K562 (cell line): ENCODE measurements around the gene KRTAP19-8. TPM values are rescaled to one million over a fixed set of nuclear protein-coding genes. Genes with fewer than 3 reads are reported as not detected.

Experiments
- ATAC-seq: fragments of 200-7000 bp; cut with Tn5 transposase; 3 replicates; pipeline ENCODE4 v1.9.1; 2020; ENCODE audit warnings: moderate library complexity
- BruUV-seq: library from RNA; stranded (reverse); fragments of 400-500 nt; replicated peaks from 2 replicates; lab custom pipeline; 2021; lab: Mats Ljungman, UMichigan
- CTCF ChIA-PET: fragments of 300-600 bp; formaldehyde crosslinking; extraction: SDS; loops from one replicate; lab custom pipeline; 2021; ENCODE audit warnings: low intra/inter-chr PET ratio; lab: Yijun Ruan, JAX
- POLR2A ChIA-PET: fragments of 300-600, 350-650 bp; sonication (Branson Sonifier 250); formaldehyde crosslinking; extraction: SDS; loops from one replicate; lab custom pipeline; 2021; ENCODE audit warnings: antibody characterized with exemption, inconsistent platforms; lab: Yijun Ruan, JAX
- DNase-seq, 4 experiments: peaks; one replicate each; pipeline versions ENCODE4 v3.0.0 to v3.0.0-alpha.2; 2011 to 2018; ENCODE audit warnings: low spot score in 3 of 4, mixed read lengths in 3 of 4; ENCODE audit errors: extremely low read depth in 1 of 4
- FAIRE-seq: peaks from 2 replicates; lab custom pipeline; 2011; peaks lifted over from hg19 to GRCh38; lab: Jason Lieb, UNC
- H2AFZ ChIP-seq: 2 replicates; pipeline ENCODE4 v1.6.0; 2011; ENCODE audit warnings: low read depth, low read length, control low read depth, inconsistent platforms
- H3K27ac ChIP-seq: fragments of 200-600 bp; 3 replicates; pipeline ENCODE4 v1.8.0; 2011; ENCODE audit warnings: low read depth, mild to moderate bottlenecking, control low read depth, inconsistent platforms, low read length, moderate library complexity, mixed read lengths; ENCODE audit errors: extremely low read depth
- H3K27me3 ChIP-seq, 2 experiments: fragments of 300-600 bp in 1 of 2; 2 replicates in 1 of 2; 3 replicates in 1 of 2; pipeline versions ENCODE4 v1.6.0 to v1.8.0; 2011; ENCODE audit warnings: inconsistent platforms in 2 of 2, low read length in 2 of 2, mild to moderate bottlenecking in 1 of 2, mixed read lengths in 1 of 2, moderate library complexity in 1 of 2; ENCODE audit not compliant: control insufficient read depth in 2 of 2, insufficient read depth in 2 of 2
- H3K36me3 ChIP-seq: fragments of 300-600 bp; 3 replicates; pipeline ENCODE4 v1.8.0; 2011; ENCODE audit warnings: mild to moderate bottlenecking, low read length, inconsistent platforms; ENCODE audit not compliant: control insufficient read depth, insufficient read depth
- H3K4me1 ChIP-seq, 2 experiments: fragments of 200-600 bp in 1 of 2; replicated peaks in 1 of 2; 2 replicates in 1 of 2; 3 replicates in 1 of 2; pipeline versions ENCODE4 v1.5.1 to v1.8.0; 2011; ENCODE audit warnings: inconsistent platforms in 2 of 2, low read length in 2 of 2, mild to moderate bottlenecking in 1 of 2, mixed read lengths in 1 of 2, moderate library complexity in 1 of 2; ENCODE audit not compliant: control insufficient read depth in 2 of 2, insufficient read depth in 2 of 2
- H3K4me2 ChIP-seq: 2 replicates; pipeline ENCODE4 v1.6.1; 2011; ENCODE audit warnings: low read length, control low read depth, inconsistent platforms, mixed read lengths; ENCODE audit not compliant: insufficient read depth
- H3K4me3 ChIP-seq: fragments of 200-600 bp; sonication (generic), shearing (Covaris generic); 2 replicates; pipeline ENCODE4 v1.5.1; 2016; ENCODE audit warnings: control low read depth, inconsistent platforms
- H3K79me2 ChIP-seq: fragments of 200-600 bp; 3 replicates; pipeline ENCODE4 v1.8.0; 2011; ENCODE audit warnings: low read length, inconsistent platforms; ENCODE audit not compliant: control insufficient read depth, insufficient read depth
- H3K9ac ChIP-seq, 2 experiments: 2 replicates each; pipeline versions ENCODE4 v1.6.0 to v1.6.1; 2011; ENCODE audit warnings: low read depth in 2 of 2, low read length in 2 of 2, control low read depth in 1 of 2, inconsistent platforms in 1 of 2, mild to moderate bottlenecking in 1 of 2, mixed read lengths in 1 of 2; ENCODE audit not compliant: insufficient read depth in 1 of 2
- H3K9me1 ChIP-seq: one replicate; pipeline ENCODE4 v1.6.0; 2011; ENCODE audit warnings: inconsistent platforms, mild to moderate bottlenecking, low read length, moderate library complexity; ENCODE audit not compliant: control insufficient read depth, insufficient read depth
- H3K9me3 ChIP-seq: replicated peaks from 2 replicates; pipeline ENCODE4 v1.5.1; 2011; ENCODE audit warnings: low read depth, low read length, inconsistent platforms; ENCODE audit not compliant: control insufficient read depth, insufficient read depth
- H4K20me1 ChIP-seq: replicated peaks from 2 replicates; pipeline ENCODE4 v1.6.1; 2011; ENCODE audit warnings: low read length, inconsistent platforms, mixed read lengths; ENCODE audit not compliant: control insufficient read depth, insufficient read depth
- CHD7 ChIP-seq: fragments of 200-600 bp; sonication (generic); IDR thresholded peaks from one replicate; pipeline ENCODE4 v1.6.1; 2012; ENCODE audit warnings: mild to moderate bottlenecking, low read depth, low read length, inconsistent platforms
- HDAC6 ChIP-seq: IDR thresholded peaks from 2 replicates; pipeline ENCODE4 v1.6.1; 2012; ENCODE audit warnings: low read depth, mild to moderate bottlenecking, control low read depth, inconsistent platforms, low read length, moderate library complexity
- NEUROD1 ChIP-seq: fragments of 150-350 bp; IDR thresholded peaks from 2 replicates; pipeline ENCODE4 v1.6.1; 2014; ENCODE audit warnings: borderline replicate concordance, low read length, low read depth; ENCODE audit not compliant: partially characterized antibody
- NR3C1 ChIP-seq: sonication (generic); formaldehyde crosslinking; IDR thresholded peaks from 2 replicates; pipeline ENCODE4 v1.8.1; 2022; ENCODE audit warnings: missing genetic modification reagents
- ZFP36 ChIP-seq: fragments of 150-350 bp; IDR thresholded peaks from 2 replicates; pipeline ENCODE4 v1.6.1; 2018; ENCODE audit warnings: low read length, low read depth; ENCODE audit not compliant: partially characterized antibody
- ZNF780A ChIP-seq: fragments of 250-450 bp; sonication (Bioruptor Pico); IDR thresholded peaks from 2 replicates; pipeline ENCODE4 v1.5.0; 2021; ENCODE audit warnings: mild to moderate bottlenecking
- WGBS: fragments of 100-300 bp; shearing (Covaris generic); methylation state at CpG from one replicate; pipeline ENCODE4 v1.1.6; 2016; ENCODE audit warnings: low coverage, mixed read lengths; ENCODE audit not compliant: insufficient coverage; ENCODE audit errors: missing lambda C conversion rate; 5-methylcytosine and 5-hydroxymethylcytosine counted together
- in situ Hi-C: fragments of 300-500 bp; cut with MboI; formaldehyde crosslinking; loops from 4 replicates; pipeline ENCODE4 v1.15.0; 2018; ENCODE audit warnings: inconsistent platforms, mixed read lengths
- intact Hi-C: fragments of 100-400 bp; cut with micrococcal nuclease; formaldehyde crosslinking; loops from 2 replicates; pipeline ENCODE4 v1.14.2; 2022
- polyA plus RNA-seq, 8 experiments: library from polyadenylated mRNA; depleted of rRNA in 4 of 8; stranded (reverse) in 5 of 8; unstranded in 3 of 8; fragments of >200 nt; fragmentation: Nextera tagmentation in 2 of 8; fragmentation: Illumina TruSeq in 1 of 8; extraction: Ambion mirVana in 2 of 8; extraction: Trizol in 1 of 8; gene quantifications; 2 replicates each; pipeline versions ENCODE4 v1.2.1 to v1.2.3, GENCODE V29; 2011 to 2014; ENCODE audit warnings: inconsistent platforms in 1 of 8, missing spikeins in 1 of 8
- total RNA-seq, 7 experiments: library from RNA; depleted of rRNA in 6 of 7; stranded (reverse); fragments of >200 nt in 6 of 7; fragmentation: Illumina TruSeq in 2 of 7; extraction: Trizol in 2 of 7; gene quantifications; 2 replicates each; pipeline versions ENCODE4 v1.2.1 to v1.2.3, GENCODE V29; 2011 to 2021; ENCODE audit warnings: low replicate concordance in 1 of 7
- TF ChIP-seq, protein P1 (sequence below): sonication (generic); formaldehyde crosslinking; IDR thresholded peaks from 2 replicates; pipeline ENCODE4 v1.8.0; 2022; ENCODE audit warnings: mild to moderate bottlenecking, missing genetic modification reagents, borderline replicate concordance

Gene KRTAP19-8
- total and polyA plus RNA-seq, 9 of the 15 experiments (the other 6 are each of a cell fraction or from before 2014, with no cell fraction given), result not detected

DNA sequence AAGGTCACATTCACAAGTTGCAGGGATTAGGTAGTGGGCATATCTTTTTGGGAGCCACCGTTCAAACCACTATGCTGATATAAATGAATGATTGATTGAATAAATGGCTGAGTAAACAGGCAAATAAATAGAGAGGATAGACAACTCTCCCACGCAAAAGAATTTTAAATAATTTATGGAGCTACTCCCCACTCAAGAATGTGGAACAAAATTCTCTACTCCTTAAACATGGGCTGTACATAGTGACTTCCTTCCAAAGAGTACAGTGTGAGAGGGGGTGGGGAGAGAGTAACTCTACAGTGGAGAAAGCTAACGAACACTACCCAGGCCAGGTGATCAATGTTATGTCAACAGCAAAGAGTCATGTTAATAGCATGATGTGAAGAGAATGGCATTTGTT is 40.7 kb downstream of the KRTAP19-8 start (continued):
- no peak for TF ChIP-seq NEUROD1
- TF ChIP-seq, protein P1, sequence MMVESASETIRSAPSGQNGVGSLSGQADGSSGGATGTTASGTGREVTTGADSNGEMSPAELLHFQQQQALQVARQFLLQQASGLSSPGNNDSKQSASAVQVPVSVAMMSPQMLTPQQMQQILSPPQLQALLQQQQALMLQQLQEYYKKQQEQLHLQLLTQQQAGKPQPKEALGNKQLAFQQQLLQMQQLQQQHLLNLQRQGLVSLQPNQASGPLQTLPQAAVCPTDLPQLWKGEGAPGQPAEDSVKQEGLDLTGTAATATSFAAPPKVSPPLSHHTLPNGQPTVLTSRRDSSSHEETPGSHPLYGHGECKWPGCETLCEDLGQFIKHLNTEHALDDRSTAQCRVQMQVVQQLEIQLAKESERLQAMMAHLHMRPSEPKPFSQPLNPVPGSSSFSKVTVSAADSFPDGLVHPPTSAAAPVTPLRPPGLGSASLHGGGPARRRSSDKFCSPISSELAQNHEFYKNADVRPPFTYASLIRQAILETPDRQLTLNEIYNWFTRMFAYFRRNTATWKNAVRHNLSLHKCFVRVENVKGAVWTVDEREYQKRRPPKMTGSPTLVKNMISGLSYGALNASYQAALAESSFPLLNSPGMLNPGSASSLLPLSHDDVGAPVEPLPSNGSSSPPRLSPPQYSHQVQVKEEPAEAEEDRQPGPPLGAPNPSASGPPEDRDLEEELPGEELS (CRISPR knock-in tag), result no peak

- Histone ChIP-seq H4K20me1 (no peaks in the 10 kb centered on the region), H3K36me3 (no peaks in the 10 kb centered on the region), H3K9ac (no peak overlapping the region), H3K9me1 (no peaks in the 10 kb centered on the region), H2AFZ (no peak overlapping the region), H3K79me2 (no peaks in the 10 kb centered on the region), H3K27ac (no peak overlapping the region), H3K4me1 (no peaks in the 10 kb centered on the region), H3K27me3 (no peaks in the 10 kb centered on the region), H3K4me2 (no peak overlapping the region), H3K9me3 (no peaks in the 10 kb centered on the region; the same call in 1 of the 2 replicates), H3K4me3 (no peak overlapping the region)
- ATAC-seq (no peak), FAIRE-seq (no peak), DNase-seq (no peak)
- no TSS peak for BruUV-seq
- ChIA-PET CTCF (no interaction called here), POLR2A (no interaction called here)
- TF ChIP-seq NR3C1 (no peak), HDAC6 (no peak), CHD7 (no peak), ZFP36 (no peak), ZNF780A (CRISPR knock-in tag) (no peak)
- intact Hi-C loops (no loop called here), in situ Hi-C loops (no loop called here)
- WGBS, result 0% methylated on average over 2 of the region's 2 CpGs
Measured at GRCh38 chr21:30996728-30997127, 41.5 kb downstream of the KRTAP19-8 start.
